Activated CD4-positive, alpha-beta T cell treated with anti-CD3 and anti-CD28 coated beads, Interleukin-2, Interleukin-4, amounts not matched to agents 100 ng/mL and 50 ng/mL, durations not matched to agents 16 hours and 8 hours (primary cell): ENCODE data around the gene AAMP.
"Not testable (repeated sequence)": the region's sequence is repeated elsewhere in the genome, so short reads cannot be mapped to it uniquely, and the experiment has no call there.

Experiments used
- DNase-seq: peaks from one replicate; pipeline ENCODE4 v3.0.0-alpha.2; 2020; ENCODE audit warnings: low spot score

Gene AAMP

GRCh38 chr2:218269900-218270720 is at the start of gene AAMP, which contains the start of gene PNKD:
Gene AAMP, minus strand, starts transcription at chr2:218270137. Its CDS starts 51 bp downstream, at chr2:218270086.
Gene PNKD, plus strand, starts transcription at chr2:218270519. Its CDS starts 17 bp downstream, at chr2:218270536.
- peak; percentile 100 for DNase-seq

- DNase-seq, result no peak
Measured at GRCh38 chr2:218318241-218318640, 48.3 kb upstream of the AAMP start.

GRCh38 chr2:218317835-218318234 is 47.9 kb upstream of the AAMP start:
- no peak for DNase-seq

GRCh38 chr2:218317303-218317630 is 47.3 kb upstream of the AAMP start:
- no peak for DNase-seq

GRCh38 chr2:218315397-218315796 is 45.5 kb upstream of the AAMP start:
- DNase-seq, result no peak

GRCh38 chr2:218314764-218315163 is 44.8 kb upstream of the AAMP start:
- DNase-seq, result not testable (repeated sequence)

- DNase-seq, result no peak
Measured at GRCh38 chr2:218313356-218313755, 43.4 kb upstream of the AAMP start.

GRCh38 chr2:218312267-218312756 is 42.4 kb upstream of the AAMP start:
- DNase-seq, result no peak

- not testable (repeated sequence) for DNase-seq
Measured at GRCh38 chr2:218311541-218312266, 41.8 kb upstream of the AAMP start.

GRCh38 chr2:218310853-218311540 is 41.1 kb upstream of the AAMP start:
- no peak for DNase-seq

- DNase-seq, result no peak
Measured at GRCh38 chr2:218307415-218308090, 37.6 kb upstream of the AAMP start.

- no peak for DNase-seq
Measured at GRCh38 chr2:218306184-218306920, 36.4 kb upstream of the AAMP start.

GRCh38 chr2:218305383-218305782 is 35.4 kb upstream of the AAMP start:
- DNase-seq, result no peak

GRCh38 chr2:218301176-218301819 is 31.4 kb upstream of the AAMP start:
- DNase-seq, result peak; percentile 93

GRCh38 chr2:218300141-218300540 is 30.2 kb upstream of the AAMP start:
- DNase-seq, result no peak

- DNase-seq, result no peak
Measured at GRCh38 chr2:218298314-218298875, 28.5 kb upstream of the AAMP start.

- no peak for DNase-seq
Measured at GRCh38 chr2:218296847-218297246, 26.9 kb upstream of the AAMP start.

- no peak for DNase-seq
Measured at GRCh38 chr2:218296200-218296599, 26.3 kb upstream of the AAMP start.

GRCh38 chr2:218295029-218295428 is 25.1 kb upstream of the AAMP start:
- no peak for DNase-seq

GRCh38 chr2:218294430-218295022 is 24.6 kb upstream of the AAMP start:
- DNase-seq, result no peak
